Stomach (tissue), 4 donors: ENCODE results near the gene KRTAP10-9.

Source experiments
- EP300 ChIP-seq: sonication (generic); formaldehyde crosslinking; IDR thresholded peaks from one replicate; pipeline ENCODE4 v1.6.1; 2017; ENCODE audit warnings: antibody characterized with exemption
- POLR2A ChIP-seq, 4 donors: fragments of 450-650 bp; IDR thresholded peaks; one replicate each; pipeline ENCODE4 v1.6.1; 2016; ENCODE audit warnings: antibody characterized with exemption in 4 of 4, control low read depth in 2 of 4, mild to moderate bottlenecking in 1 of 4, moderate library complexity in 1 of 4
- POLR2AphosphoS5 ChIP-seq, 3 donors: sonication (generic); formaldehyde crosslinking; IDR thresholded peaks; one replicate each; pipeline ENCODE4 v1.6.1; 2016; ENCODE audit warnings: antibody characterized with exemption in 3 of 3
- TF ChIP-seq, protein P1 (sequence below), 7 experiments: fragments of 450-650 bp in 4 of 7; fragments of 200-600 bp in 3 of 7; sonication (generic) in 3 of 7; IDR thresholded peaks; one replicate each; pipeline ENCODE4 v1.5.1; 2016 to 2019; ENCODE audit warnings: antibody characterized with exemption in 7 of 7, control low read depth in 2 of 7, mild to moderate bottlenecking in 1 of 7

DNA sequence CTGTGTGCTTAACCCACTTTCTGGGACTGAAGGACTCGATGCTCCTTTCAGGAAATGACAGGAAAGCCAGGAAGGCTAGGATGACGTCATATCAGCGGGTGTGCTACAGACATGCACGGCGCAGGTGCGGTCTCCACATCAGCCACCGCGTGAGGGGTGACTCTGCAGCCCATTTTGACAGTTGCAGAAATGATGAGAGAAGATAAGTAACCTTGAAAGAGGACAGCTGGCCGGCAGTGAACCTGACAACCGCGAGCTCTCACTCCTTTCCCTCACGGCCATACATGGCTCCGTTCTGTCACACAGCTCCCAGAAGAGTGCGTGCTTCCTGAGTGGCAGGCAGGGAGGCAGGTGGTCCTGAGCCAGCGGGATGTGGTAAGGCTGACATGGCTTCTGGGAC is 44.8 kb upstream of the KRTAP10-9 start:
- TF ChIP-seq, protein P1, sequence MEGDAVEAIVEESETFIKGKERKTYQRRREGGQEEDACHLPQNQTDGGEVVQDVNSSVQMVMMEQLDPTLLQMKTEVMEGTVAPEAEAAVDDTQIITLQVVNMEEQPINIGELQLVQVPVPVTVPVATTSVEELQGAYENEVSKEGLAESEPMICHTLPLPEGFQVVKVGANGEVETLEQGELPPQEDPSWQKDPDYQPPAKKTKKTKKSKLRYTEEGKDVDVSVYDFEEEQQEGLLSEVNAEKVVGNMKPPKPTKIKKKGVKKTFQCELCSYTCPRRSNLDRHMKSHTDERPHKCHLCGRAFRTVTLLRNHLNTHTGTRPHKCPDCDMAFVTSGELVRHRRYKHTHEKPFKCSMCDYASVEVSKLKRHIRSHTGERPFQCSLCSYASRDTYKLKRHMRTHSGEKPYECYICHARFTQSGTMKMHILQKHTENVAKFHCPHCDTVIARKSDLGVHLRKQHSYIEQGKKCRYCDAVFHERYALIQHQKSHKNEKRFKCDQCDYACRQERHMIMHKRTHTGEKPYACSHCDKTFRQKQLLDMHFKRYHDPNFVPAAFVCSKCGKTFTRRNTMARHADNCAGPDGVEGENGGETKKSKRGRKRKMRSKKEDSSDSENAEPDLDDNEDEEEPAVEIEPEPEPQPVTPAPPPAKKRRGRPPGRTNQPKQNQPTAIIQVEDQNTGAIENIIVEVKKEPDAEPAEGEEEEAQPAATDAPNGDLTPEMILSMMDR (IDR thresholded peaks at IDR 0.05) = no peak
- TF ChIP-seq POLR2A (IDR thresholded peaks at IDR 0.05) (no peak), POLR2AphosphoS5 (IDR thresholded peaks at IDR 0.05) (no peak), EP300 (no peak)
